Breast epithelium (tissue), 4 donors: ENCODE data around the gene OR51E1. TPM values are rescaled to one million over a fixed set of nuclear protein-coding genes. Genes with fewer than 3 reads are reported as not detected.
A peak's percentile ranks its signal among the peaks of the same experiment; 100 is the strongest.

ENCODE experiments used
- DNase-seq, 2 donors: peaks; one replicate each; pipeline ENCODE4 v3.0.0-alpha.2; 2019; ENCODE audit warnings: low spot score in 2 of 2
- H3K27ac ChIP-seq, 2 donors: fragments of 200-600 bp; sonication (generic) in 1 of 2; one replicate each; pipeline ENCODE4 v1.5.1; 2016 to 2019; ENCODE audit warnings: mild to moderate bottlenecking in 1 of 2
- H3K27me3 ChIP-seq, 2 donors: fragments of 200-600 bp; sonication (generic) in 1 of 2; one replicate each; pipeline versions ENCODE4 v1.5.1 to v1.6.0; 2017 to 2019; ENCODE audit warnings: control low read depth in 1 of 2, mild to moderate bottlenecking in 1 of 2
- H3K36me3 ChIP-seq: fragments of 200-600 bp; one replicate; pipeline ENCODE4 v1.5.1; 2019
- H3K4me1 ChIP-seq, 2 donors: fragments of 200-600 bp; sonication (generic); one replicate each; pipeline ENCODE4 v1.5.1; 2016 to 2019; ENCODE audit warnings: control low read depth in 1 of 2
- H3K4me3 ChIP-seq, 3 donors: fragments of 200-600 bp; sonication (generic); 1 replicate in 2 of 3; 2 replicates in 1 of 3; pipeline ENCODE4 v1.5.1; 2016 to 2019; ENCODE audit warnings: mild to moderate bottlenecking in 3 of 3, moderate library complexity in 2 of 3
- H3K9me3 ChIP-seq, 2 donors: fragments of 200-600 bp; sonication (generic) in 1 of 2; one replicate each; pipeline ENCODE4 v1.5.1; 2016 to 2019; ENCODE audit warnings: control low read depth in 1 of 2
- CTCF ChIP-seq, 3 donors: fragments of 450-650 bp; IDR thresholded peaks; one replicate each; pipeline ENCODE4 v1.5.1; 2016 to 2017; ENCODE audit warnings: antibody characterized with exemption in 3 of 3, mild to moderate bottlenecking in 3 of 3, moderate library complexity in 3 of 3
- POLR2A ChIP-seq: fragments of 450-650 bp; IDR thresholded peaks from one replicate; pipeline ENCODE4 v1.6.1; 2016; ENCODE audit warnings: antibody characterized with exemption, mild to moderate bottlenecking, moderate library complexity
- POLR2AphosphoS5 ChIP-seq, 3 donors: sonication (generic); formaldehyde crosslinking; IDR thresholded peaks; one replicate each; pipeline ENCODE4 v1.6.1; 2017; ENCODE audit warnings: antibody characterized with exemption in 3 of 3
- intact Hi-C: fragments of 100-400 bp; cut with DNase I; formaldehyde crosslinking; loops from one replicate; pipeline ENCODE4 v1.15.1; 2023; ENCODE audit warnings: low total_unique reads
- total RNA-seq, 3 donors: library from RNA; depleted of rRNA; stranded (reverse); fragments of >200 nt; gene quantifications; one replicate each; pipeline ENCODE4 v1.1.0, GENCODE V29; 2016

Gene OR51E1
- total RNA-seq = under 1 TPM; 0.29 to 0.33 (median 0.32) TPM

GRCh38 chr11:4643682-4644081, at the start of gene OR51E1:
Gene OR51E1 (plus strand): TSS chr11:4643982. CDS start chr11:4652527, 8,545 bp downstream.
- intact Hi-C loops = loop anchor here (1.0 kb wide), 1 partner anchor 40 kb away; no protein-coding TSS in a partner anchor
- H3K27ac ChIP-seq = no peak within 1 kb of the TSS

GRCh38 chr11:4605057-4605456, 38.7 kb upstream of the OR51E1 start:
- Histone ChIP-seq H3K9me3 (no peaks in the 10 kb centered on the region), H3K4me3 (no peak overlapping the region), H3K27ac (no peak overlapping the region), H3K27me3 (no peaks in the 10 kb centered on the region), H3K4me1 (no peaks in the 10 kb centered on the region), H3K36me3 (no peaks in the 10 kb centered on the region)
- TF ChIP-seq POLR2AphosphoS5 (IDR thresholded peaks at IDR 0.05) (no peak), CTCF (IDR thresholded peaks at IDR 0.05) (no peak), POLR2A (no peak)
- DNase-seq = no peak
- intact Hi-C loops = no loop called here

More at GRCh38 chr11:4643682-4644081, at the start of gene OR51E1:
- Histone ChIP-seq H3K36me3 (no peaks in the 10 kb centered on the region), H3K27me3 (no peaks in the 10 kb centered on the region), H3K4me1 (no peaks in the 10 kb centered on the region), H3K9me3 (no peaks in the 10 kb centered on the region), H3K4me3 (no peak within 1 kb of the TSS)
- DNase-seq = no peak
- TF ChIP-seq POLR2A = no peak
- TF ChIP-seq POLR2AphosphoS5 (IDR thresholded peaks at IDR 0.05) = no peak
- no peak for TF ChIP-seq CTCF (IDR thresholded peaks at IDR 0.05)

GRCh38 chr11:4606231-4607015, 37.4 kb upstream of the OR51E1 start:
- intact Hi-C loops = no loop called here
- DNase-seq = no peak
- Histone ChIP-seq H3K27ac (peak overlapping the region; percentile 34 to 88), H3K27me3 (no peaks in the 10 kb centered on the region), H3K9me3 (no peaks in the 10 kb centered on the region), H3K4me1 (no peaks in the 10 kb centered on the region), H3K36me3 (no peaks in the 10 kb centered on the region), H3K4me3 (peak overlapping the region in 2 of 3 donors; percentile 69 to 76)
- no peak for TF ChIP-seq POLR2AphosphoS5 (IDR thresholded peaks at IDR 0.05)
- no peak for TF ChIP-seq CTCF (IDR thresholded peaks at IDR 0.05)
- no peak for TF ChIP-seq POLR2A

- intact Hi-C loops = no loop called here
- no peaks in the 10 kb centered on the region for H3K27me3 ChIP-seq
- no peaks in the 10 kb centered on the region for H3K9me3 ChIP-seq
- H3K36me3 ChIP-seq = no peaks in the 10 kb centered on the region
- H3K4me1 ChIP-seq = no peaks in the 10 kb centered on the region
- no peak for TF ChIP-seq POLR2A
- TF ChIP-seq CTCF (IDR thresholded peaks at IDR 0.05) = no peak
- no peak for TF ChIP-seq POLR2AphosphoS5 (IDR thresholded peaks at IDR 0.05)
- H3K4me3 ChIP-seq = peak overlapping the region; percentile 59 to 76 (median 69)
- no peak for DNase-seq
- peak overlapping the region; percentile 88 to 89 for H3K27ac ChIP-seq
Observed at GRCh38 chr11:4607096-4607495, 36.7 kb upstream of the OR51E1 start.
